Mesenchymal stem cell (in vitro differentiated cells and primary cell): ENCODE data around the gene OTOP1.
"Not testable (repeated sequence)": the region's sequence is repeated elsewhere in the genome, so short reads cannot be mapped to it uniquely, and the experiment has no call there.

ENCODE experiments used
- DNase-seq: peaks from one replicate; pipeline ENCODE4 v3.0.0-alpha.2; 2013
- H2AFZ ChIP-seq: one replicate; pipeline ENCODE4 v1.6.1; 2013; ENCODE audit warnings: low read depth, mild to moderate bottlenecking, control low read depth, inconsistent platforms, low read length, moderate library complexity
- H2AK5ac ChIP-seq: 2 replicates; pipeline ENCODE4 v1.6.1; 2013; ENCODE audit warnings: low read length, moderate library complexity, mild to moderate bottlenecking, inconsistent platforms; ENCODE audit not compliant: severe bottlenecking
- H2BK120ac ChIP-seq: one replicate; pipeline ENCODE4 v1.6.1; 2013; ENCODE audit warnings: low read depth, mild to moderate bottlenecking, inconsistent platforms, low read length, moderate library complexity
- H2BK12ac ChIP-seq, 2 experiments: one replicate each; pipeline ENCODE4 v1.6.1; 2013; ENCODE audit warnings: inconsistent platforms in 2 of 2, low read length in 2 of 2, mild to moderate bottlenecking in 2 of 2, moderate library complexity in 2 of 2, control low read depth in 1 of 2
- H2BK15ac ChIP-seq: one replicate; pipeline ENCODE4 v1.6.1; 2013; ENCODE audit warnings: mild to moderate bottlenecking, low read depth, inconsistent platforms; ENCODE audit not compliant: poor library complexity, severe bottlenecking
- H2BK5ac ChIP-seq: 2 replicates; pipeline ENCODE4 v1.6.1; 2013; ENCODE audit warnings: low read depth, mild to moderate bottlenecking, low read length, control low read depth, inconsistent platforms; ENCODE audit not compliant: poor library complexity, severe bottlenecking
- H3K14ac ChIP-seq, 2 experiments: one replicate each; pipeline ENCODE4 v1.6.1; 2013; ENCODE audit warnings: inconsistent platforms in 2 of 2, low read length in 2 of 2, control low read depth in 1 of 2, mild to moderate bottlenecking in 1 of 2, moderate library complexity in 1 of 2
- H3K18ac ChIP-seq, 2 experiments: one replicate each; pipeline ENCODE4 v1.6.1; 2013; ENCODE audit warnings: inconsistent platforms in 2 of 2, low read length in 2 of 2, control low read depth in 1 of 2, low read depth in 1 of 2, mild to moderate bottlenecking in 1 of 2
- H3K23ac ChIP-seq, 2 experiments: one replicate each; pipeline ENCODE4 v1.6.1; 2013; ENCODE audit warnings: inconsistent platforms in 2 of 2, low read length in 2 of 2, mild to moderate bottlenecking in 2 of 2, moderate library complexity in 2 of 2, control low read depth in 1 of 2
- H3K27ac ChIP-seq: 2 replicates; pipeline ENCODE4 v1.5.1; 2013; ENCODE audit warnings: mild to moderate bottlenecking, moderate library complexity, low read length, control low read depth, inconsistent platforms; ENCODE audit not compliant: poor library complexity, severe bottlenecking
- H3K27me3 ChIP-seq, 2 experiments: 2 replicates each; pipeline versions ENCODE4 v1.6.1 to v1.7.0; 2013; ENCODE audit warnings: low read length in 2 of 2, mild to moderate bottlenecking in 2 of 2, moderate library complexity in 2 of 2, control low read depth in 1 of 2, inconsistent platforms in 1 of 2; ENCODE audit not compliant: control insufficient read depth in 1 of 2, insufficient read depth in 1 of 2
- H3K36me3 ChIP-seq, 2 experiments: 2 replicates each; pipeline versions ENCODE4 v1.6.1 to v1.7.0; 2013; ENCODE audit warnings: low read length in 2 of 2, control low read depth in 1 of 2, inconsistent platforms in 1 of 2, low read depth in 1 of 2, mild to moderate bottlenecking in 1 of 2; ENCODE audit not compliant: insufficient read depth in 2 of 2, control insufficient read depth in 1 of 2
- H3K4ac ChIP-seq, 2 experiments: one replicate each; pipeline ENCODE4 v1.6.1; 2013; ENCODE audit warnings: inconsistent platforms in 2 of 2, low read length in 2 of 2, mild to moderate bottlenecking in 2 of 2, moderate library complexity in 2 of 2, control low read depth in 1 of 2, low read depth in 1 of 2
- H3K4me1 ChIP-seq: 2 replicates; pipeline ENCODE4 v1.6.1; 2013; ENCODE audit warnings: low read depth, low read length, control low read depth; ENCODE audit not compliant: control insufficient read depth, insufficient read depth
- H3K4me2 ChIP-seq: 2 replicates; pipeline ENCODE4 v1.6.1; 2013; ENCODE audit warnings: low read length, mild to moderate bottlenecking, inconsistent platforms; ENCODE audit not compliant: poor library complexity, severe bottlenecking
- H3K4me3 ChIP-seq, 2 experiments: 2 replicates each; pipeline versions ENCODE4 v1.5.1 to v1.7.0; 2013; ENCODE audit warnings: low read length in 2 of 2, mild to moderate bottlenecking in 2 of 2, control low read depth in 1 of 2, low read depth in 1 of 2; ENCODE audit not compliant: insufficient read depth in 1 of 2
- H3K79me1 ChIP-seq: replicated peaks from 2 replicates; pipeline ENCODE4 v1.6.1; 2013; ENCODE audit warnings: mild to moderate bottlenecking, control low read depth, low read length, inconsistent platforms; ENCODE audit not compliant: poor library complexity, severe bottlenecking
- H3K9ac ChIP-seq: 2 replicates; pipeline ENCODE4 v1.7.0; 2013; ENCODE audit warnings: mild to moderate bottlenecking, low read length, moderate library complexity
- H3K9me3 ChIP-seq: 2 replicates; pipeline ENCODE4 v1.7.0; 2013; ENCODE audit warnings: mild to moderate bottlenecking, low read length; ENCODE audit not compliant: control insufficient read depth
- H4K8ac ChIP-seq: one replicate; pipeline ENCODE4 v1.6.1; 2013; ENCODE audit warnings: inconsistent platforms, mild to moderate bottlenecking, low read length, moderate library complexity
- H4K91ac ChIP-seq: one replicate; pipeline ENCODE4 v1.6.1; 2013; ENCODE audit warnings: mild to moderate bottlenecking, low read length, inconsistent platforms
- WGBS: methylation state at CpG from one replicate; pipeline ENCODE4 v1.1.7; 2013; ENCODE audit warnings: mixed read lengths; 5-methylcytosine and 5-hydroxymethylcytosine counted together

OTOP1 gene

DNA sequence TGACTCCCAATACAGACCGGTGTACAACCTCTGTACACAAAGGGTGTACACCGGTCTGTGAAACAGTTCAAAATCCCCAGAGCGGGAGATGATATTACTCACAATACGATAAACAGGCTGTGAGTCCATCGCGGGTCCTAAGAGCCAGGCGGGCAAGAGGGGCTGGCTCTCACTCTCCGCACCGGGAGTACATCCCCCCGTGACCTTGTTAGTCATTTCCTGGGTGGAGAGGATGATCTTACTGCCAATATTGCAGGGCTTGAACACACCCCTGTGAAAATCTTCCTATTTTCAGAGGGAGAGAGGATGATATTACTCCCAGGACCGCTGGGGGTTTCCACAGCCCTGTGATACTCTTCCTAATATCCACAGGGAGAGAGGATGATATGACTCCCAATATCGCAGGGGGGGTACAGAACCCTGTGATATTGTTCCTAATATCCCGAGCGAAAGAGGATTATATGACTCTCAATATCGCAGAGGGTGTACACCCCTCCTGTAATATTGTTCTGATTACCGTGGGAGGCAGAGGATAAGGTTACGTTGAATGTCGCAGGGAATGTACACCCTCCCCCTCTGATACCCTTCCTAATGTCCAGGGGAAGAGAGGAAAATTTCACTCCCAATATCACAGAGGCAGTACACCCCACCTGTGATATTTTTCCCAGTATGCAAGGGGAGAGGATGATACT is 60.9 kb downstream of the OTOP1 start:
- not testable (repeated sequence) for H3K18ac ChIP-seq, H2AFZ ChIP-seq, H3K4me1 ChIP-seq, H3K23ac ChIP-seq, H2BK15ac ChIP-seq, H3K27ac ChIP-seq, H3K4me3 ChIP-seq, H4K91ac ChIP-seq, DNase-seq, H3K36me3 ChIP-seq, H3K14ac ChIP-seq, H3K79me1 ChIP-seq, H2BK120ac ChIP-seq, H2BK5ac ChIP-seq, H3K27me3 ChIP-seq, H2BK12ac ChIP-seq, H3K4ac ChIP-seq, H2AK5ac ChIP-seq, H3K9me3 ChIP-seq, H3K4me2 ChIP-seq, H4K8ac ChIP-seq, H3K9ac ChIP-seq
- 91% methylated on average over 16 of the region's 18 CpGs for WGBS

GRCh38 chr4:4164532-4165173 is 62.1 kb downstream of the OTOP1 start:
- H4K91ac ChIP-seq, DNase-seq, H3K9ac ChIP-seq, H2BK12ac ChIP-seq, H3K9me3 ChIP-seq, H3K23ac ChIP-seq, H3K4ac ChIP-seq, H3K36me3 ChIP-seq, H3K79me1 ChIP-seq, H3K4me1 ChIP-seq, H2BK5ac ChIP-seq, H2BK120ac ChIP-seq, H3K27ac ChIP-seq, H2AK5ac ChIP-seq, H3K27me3 ChIP-seq, H3K4me3 ChIP-seq, H3K18ac ChIP-seq, H3K4me2 ChIP-seq, H2BK15ac ChIP-seq, H2AFZ ChIP-seq, H3K14ac ChIP-seq, H4K8ac ChIP-seq: not testable (repeated sequence)
- WGBS: 94% methylated on average over 13 of the region's 18 CpGs

- not testable (repeated sequence) for H2BK120ac ChIP-seq, H3K18ac ChIP-seq, H4K91ac ChIP-seq, H2AFZ ChIP-seq, H2AK5ac ChIP-seq, H2BK15ac ChIP-seq, H3K9ac ChIP-seq, H3K9me3 ChIP-seq, H3K4me3 ChIP-seq, H4K8ac ChIP-seq, H3K27ac ChIP-seq, H3K23ac ChIP-seq, H3K27me3 ChIP-seq, H3K14ac ChIP-seq, H3K4ac ChIP-seq, H2BK5ac ChIP-seq, H3K36me3 ChIP-seq, DNase-seq, H3K4me2 ChIP-seq, H3K79me1 ChIP-seq, H3K4me1 ChIP-seq, H2BK12ac ChIP-seq
- 57% methylated on average over 7 of the region's 7 CpGs for WGBS
Measured at GRCh38 chr4:4162186-4162585, 64.5 kb downstream of the OTOP1 start.

DNA sequence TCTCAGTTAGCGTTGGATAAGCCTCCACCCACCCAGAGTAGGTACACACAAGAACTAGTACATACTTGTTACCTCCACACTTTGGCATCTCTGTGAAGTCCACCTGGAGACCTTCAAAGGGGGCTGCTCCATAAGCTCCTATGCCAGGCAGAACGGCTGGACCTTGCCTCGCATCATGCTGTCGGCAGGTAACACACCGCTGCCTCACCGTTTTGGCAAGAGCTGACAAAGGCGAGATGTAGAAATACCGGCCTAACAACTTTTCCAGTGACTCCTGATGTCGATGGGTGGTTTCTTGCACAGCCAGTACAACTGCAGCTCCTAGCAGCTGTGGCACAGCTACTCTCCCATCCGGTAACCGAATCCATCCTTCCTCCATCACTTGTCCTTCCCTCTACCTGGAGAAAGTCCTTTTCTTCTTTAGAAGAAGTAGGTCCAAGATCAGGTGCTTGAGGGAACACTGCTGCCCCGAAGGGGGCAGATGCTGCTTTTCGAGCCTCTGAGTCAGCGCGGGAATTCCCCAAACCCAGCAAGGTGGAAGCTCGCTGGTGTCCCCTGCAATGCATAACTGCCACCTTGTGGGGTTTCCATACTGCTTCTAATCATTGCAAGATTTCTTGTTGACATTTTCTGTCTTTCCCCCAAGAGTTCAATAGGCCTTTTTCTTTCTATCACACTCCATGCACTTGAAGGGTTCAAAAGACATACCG is 65.6 kb downstream of the OTOP1 start:
- not testable (repeated sequence) for H3K9ac ChIP-seq

More for the DNA sequence above, 65.6 kb downstream of the OTOP1 start:
- H3K4me3 ChIP-seq, H3K18ac ChIP-seq, H2BK120ac ChIP-seq, H2AK5ac ChIP-seq, H3K27me3 ChIP-seq, H2BK5ac ChIP-seq, H3K36me3 ChIP-seq, DNase-seq, H2BK15ac ChIP-seq, H2AFZ ChIP-seq, H4K91ac ChIP-seq, H3K9me3 ChIP-seq, H3K4me1 ChIP-seq, H3K4ac ChIP-seq, H3K23ac ChIP-seq, H4K8ac ChIP-seq, H2BK12ac ChIP-seq, H3K4me2 ChIP-seq, H3K27ac ChIP-seq, H3K14ac ChIP-seq, H3K79me1 ChIP-seq: not testable (repeated sequence)
- 70% methylated on average over 16 of the region's 17 CpGs for WGBS
